Astrocyte (in vitro differentiated cells and primary cell): ENCODE measurements around the gene PPP4R4.

Experiments used
- EZH2 ChIP-seq: IDR thresholded peaks from 2 replicates; pipeline ENCODE4 v1.6.1; 2012; ENCODE audit warnings: mild to moderate bottlenecking, low read length, inconsistent platforms; ENCODE audit not compliant: insufficient read depth
- TF ChIP-seq, protein P1 (sequence below): IDR thresholded peaks from 2 replicates; pipeline ENCODE4 v1.5.1; 2011; ENCODE audit warnings: low read depth, mild to moderate bottlenecking, inconsistent platforms, low read length, moderate library complexity; ENCODE audit not compliant: insufficient read depth

DNA sequence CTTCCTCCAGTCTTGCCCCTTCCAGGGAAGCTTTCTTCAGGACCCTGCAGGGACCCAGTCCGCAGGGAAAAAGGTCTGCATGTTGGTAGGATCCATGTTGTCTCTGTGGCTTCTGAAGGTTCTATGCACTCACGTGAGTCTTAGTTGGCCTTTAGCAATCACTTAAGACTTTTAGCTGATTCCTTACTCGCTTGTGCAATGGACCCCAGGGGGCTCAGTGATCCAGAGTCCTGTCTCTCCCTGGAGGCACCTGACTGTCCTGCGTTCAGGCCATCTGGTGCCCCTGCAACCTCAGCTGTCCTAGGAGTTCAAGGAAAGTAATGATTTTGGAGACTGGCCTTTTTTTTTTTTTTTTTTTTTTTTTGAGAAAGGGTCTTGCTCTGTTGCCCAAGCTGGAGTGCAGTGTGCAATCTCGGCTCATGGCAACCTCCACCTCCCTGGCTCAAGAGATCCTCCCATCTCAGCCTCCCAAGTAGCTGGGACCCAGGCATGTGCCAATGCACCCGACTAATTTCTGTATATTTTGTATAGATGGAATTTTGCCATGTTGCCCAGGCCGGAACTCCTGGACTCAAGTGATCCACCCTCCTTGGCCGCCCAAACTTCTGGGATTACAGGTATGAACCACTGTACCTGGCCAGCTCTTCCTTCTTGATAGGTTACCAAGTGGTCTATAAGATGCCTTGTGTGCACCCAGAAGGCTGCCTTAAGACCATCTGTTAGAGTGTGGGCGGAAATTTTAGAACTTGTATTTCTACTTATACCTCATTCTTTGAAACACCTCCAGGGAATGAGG, 49.3 kb upstream of the PPP4R4 start:
- TF ChIP-seq, protein P1, sequence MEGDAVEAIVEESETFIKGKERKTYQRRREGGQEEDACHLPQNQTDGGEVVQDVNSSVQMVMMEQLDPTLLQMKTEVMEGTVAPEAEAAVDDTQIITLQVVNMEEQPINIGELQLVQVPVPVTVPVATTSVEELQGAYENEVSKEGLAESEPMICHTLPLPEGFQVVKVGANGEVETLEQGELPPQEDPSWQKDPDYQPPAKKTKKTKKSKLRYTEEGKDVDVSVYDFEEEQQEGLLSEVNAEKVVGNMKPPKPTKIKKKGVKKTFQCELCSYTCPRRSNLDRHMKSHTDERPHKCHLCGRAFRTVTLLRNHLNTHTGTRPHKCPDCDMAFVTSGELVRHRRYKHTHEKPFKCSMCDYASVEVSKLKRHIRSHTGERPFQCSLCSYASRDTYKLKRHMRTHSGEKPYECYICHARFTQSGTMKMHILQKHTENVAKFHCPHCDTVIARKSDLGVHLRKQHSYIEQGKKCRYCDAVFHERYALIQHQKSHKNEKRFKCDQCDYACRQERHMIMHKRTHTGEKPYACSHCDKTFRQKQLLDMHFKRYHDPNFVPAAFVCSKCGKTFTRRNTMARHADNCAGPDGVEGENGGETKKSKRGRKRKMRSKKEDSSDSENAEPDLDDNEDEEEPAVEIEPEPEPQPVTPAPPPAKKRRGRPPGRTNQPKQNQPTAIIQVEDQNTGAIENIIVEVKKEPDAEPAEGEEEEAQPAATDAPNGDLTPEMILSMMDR: no peak
- no peak for TF ChIP-seq EZH2
